Body of pancreas (tissue), 4 donors: ENCODE results near the gene LOXL3.

Source experiments
- POLR2A ChIP-seq, 3 donors: fragments of 450-650 bp; IDR thresholded peaks; one replicate each; pipeline ENCODE4 v1.6.1; 2016; ENCODE audit warnings: antibody characterized with exemption in 3 of 3, mild to moderate bottlenecking in 2 of 3
- TF ChIP-seq, protein P1 (sequence below), 7 experiments: fragments of 450-650 bp in 4 of 7; fragments of 200-600 bp in 3 of 7; sonication (generic) in 3 of 7; IDR thresholded peaks; one replicate each; pipeline ENCODE4 v1.5.1; 2016 to 2019; ENCODE audit warnings: antibody characterized with exemption in 7 of 7

GRCh38 chr2:74581463-74581862 lies 27.7 kb upstream of the LOXL3 start:
- TF ChIP-seq, protein P1, sequence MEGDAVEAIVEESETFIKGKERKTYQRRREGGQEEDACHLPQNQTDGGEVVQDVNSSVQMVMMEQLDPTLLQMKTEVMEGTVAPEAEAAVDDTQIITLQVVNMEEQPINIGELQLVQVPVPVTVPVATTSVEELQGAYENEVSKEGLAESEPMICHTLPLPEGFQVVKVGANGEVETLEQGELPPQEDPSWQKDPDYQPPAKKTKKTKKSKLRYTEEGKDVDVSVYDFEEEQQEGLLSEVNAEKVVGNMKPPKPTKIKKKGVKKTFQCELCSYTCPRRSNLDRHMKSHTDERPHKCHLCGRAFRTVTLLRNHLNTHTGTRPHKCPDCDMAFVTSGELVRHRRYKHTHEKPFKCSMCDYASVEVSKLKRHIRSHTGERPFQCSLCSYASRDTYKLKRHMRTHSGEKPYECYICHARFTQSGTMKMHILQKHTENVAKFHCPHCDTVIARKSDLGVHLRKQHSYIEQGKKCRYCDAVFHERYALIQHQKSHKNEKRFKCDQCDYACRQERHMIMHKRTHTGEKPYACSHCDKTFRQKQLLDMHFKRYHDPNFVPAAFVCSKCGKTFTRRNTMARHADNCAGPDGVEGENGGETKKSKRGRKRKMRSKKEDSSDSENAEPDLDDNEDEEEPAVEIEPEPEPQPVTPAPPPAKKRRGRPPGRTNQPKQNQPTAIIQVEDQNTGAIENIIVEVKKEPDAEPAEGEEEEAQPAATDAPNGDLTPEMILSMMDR (IDR thresholded peaks at IDR 0.05): no peak
- no peak for TF ChIP-seq POLR2A (IDR thresholded peaks at IDR 0.05)
